ENCODE data around the gene RBM39.
A peak's percentile ranks its signal among the peaks of the same experiment; 100 is the strongest.
"Not testable (repeated sequence)": the region's sequence is repeated elsewhere in the genome, so short reads cannot be mapped to it uniquely, and the experiment has no call there.

The RBM39 gene

DNA sequence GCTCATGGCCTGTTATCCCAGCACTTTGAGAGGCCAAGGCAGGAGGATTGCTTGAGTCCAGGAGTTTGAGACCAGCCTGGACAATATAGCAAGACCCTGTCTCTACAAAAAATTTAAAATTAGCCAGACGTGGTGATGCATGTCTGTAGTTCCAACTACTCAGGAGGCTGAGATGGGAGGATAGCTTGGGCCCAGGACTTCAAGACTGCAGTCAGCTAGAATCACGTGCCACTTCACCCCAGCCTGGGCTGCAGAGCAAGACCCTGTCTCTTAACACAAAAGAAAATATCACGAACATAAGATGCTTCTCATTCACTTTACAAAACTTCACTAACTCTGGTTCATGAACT, 2.4 kb upstream of the RBM39 start:
- not testable (repeated sequence) for DNase-seq

- DNase-seq = peak; percentile 57
Measured at GRCh38 chr20:35743693-35744491, 1.8 kb upstream of the RBM39 start.

- DNase-seq = peak; percentile 53
Measured at GRCh38 chr20:35742741-35743523, 872 bp upstream of the RBM39 start.

- peak; percentile 62 for DNase-seq
Measured at GRCh38 chr20:35739294-35740163, 2.5 kb downstream of the RBM39 start.

- DNase-seq = no peak
Measured at GRCh38 chr20:35738410-35739179, 3.5 kb downstream of the RBM39 start.

DNA sequence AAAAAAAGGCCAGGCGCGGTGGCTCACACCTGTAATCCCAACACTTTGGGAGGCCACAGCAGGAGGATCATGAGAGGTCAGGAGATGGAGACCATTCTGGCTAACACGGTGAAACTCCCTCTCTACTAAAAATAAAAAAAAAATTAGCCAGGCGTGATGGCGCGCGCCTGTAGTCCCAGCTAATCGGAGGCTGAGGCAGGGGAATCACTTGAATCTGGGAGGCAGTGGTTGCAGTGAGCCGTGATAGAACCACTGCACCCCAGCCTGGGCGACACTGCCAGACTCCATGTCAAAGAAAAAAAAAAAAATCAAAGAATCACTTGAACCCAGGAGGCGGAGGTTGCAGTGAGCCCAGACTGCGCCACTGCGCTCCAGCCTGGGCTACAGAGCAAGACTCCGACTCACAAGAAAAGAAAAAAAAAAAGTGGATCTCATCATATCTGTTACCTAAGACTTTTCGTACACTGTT, 4.2 kb downstream of the RBM39 start:
- no peak for DNase-seq

GRCh38 chr20:35735826-35736470, 6.1 kb downstream of the RBM39 start:
- no peak for DNase-seq

DNA sequence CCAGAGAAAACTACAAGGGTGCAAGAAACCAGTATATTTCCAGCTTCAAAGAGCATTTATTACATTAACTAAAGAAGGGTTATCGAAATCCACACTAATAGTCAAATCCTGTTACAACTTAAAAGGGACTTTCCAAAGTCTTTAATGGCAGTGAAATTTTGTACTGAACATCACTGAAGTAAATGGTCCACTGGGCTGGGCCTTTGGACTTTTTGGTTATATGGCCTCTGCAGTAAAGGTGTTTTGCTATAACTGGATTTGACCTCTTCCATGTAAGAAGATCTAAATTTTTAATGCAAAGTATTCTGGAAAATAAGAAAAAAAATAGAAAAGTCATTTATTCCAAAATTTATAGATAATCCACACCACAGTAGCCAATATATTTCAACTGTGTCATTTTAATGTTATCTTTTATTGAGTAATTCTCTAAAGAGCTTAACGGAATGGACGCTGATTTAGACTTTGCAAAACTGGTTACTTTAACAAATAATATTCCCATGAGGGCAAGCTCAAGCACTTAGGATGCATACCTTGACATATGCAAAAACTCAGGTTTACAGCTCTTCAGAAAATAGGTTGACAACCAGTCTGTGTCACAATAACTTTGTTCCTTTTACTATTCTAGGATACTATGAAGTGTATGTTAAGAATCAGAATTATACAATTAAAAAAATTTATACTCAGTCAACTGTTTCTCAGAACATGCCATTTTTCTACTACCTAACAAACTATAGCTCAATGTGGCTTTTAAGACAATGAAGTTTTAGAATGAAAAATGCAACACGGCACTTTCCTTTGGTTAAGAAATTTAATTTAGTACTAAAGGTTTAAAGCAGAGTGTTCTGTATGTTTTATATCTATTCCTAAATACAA, 7.0 kb downstream of the RBM39 start:
- DNase-seq = no peak

DNA sequence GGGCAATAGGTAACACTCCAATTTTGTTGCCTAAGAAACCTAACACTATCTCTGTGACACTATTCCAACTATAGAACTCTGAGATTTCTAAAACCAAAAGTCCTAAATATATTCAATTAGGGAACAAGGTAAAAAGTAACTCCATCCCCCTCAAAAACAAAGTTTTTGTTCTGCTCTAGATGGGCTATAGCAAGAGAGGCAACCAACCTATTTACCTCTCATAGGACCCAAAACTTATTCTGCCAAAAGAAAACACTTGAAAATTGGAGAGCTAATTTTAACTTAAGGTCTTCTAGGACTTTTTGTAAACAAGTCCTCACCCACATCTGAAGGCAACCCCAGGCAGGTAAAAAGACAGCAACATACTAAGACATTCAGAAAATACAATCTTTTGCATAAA, 7.7 kb downstream of the RBM39 start:
- no peak for DNase-seq

- DNase-seq = no peak
Measured at GRCh38 chr20:35732644-35732982, 9.4 kb downstream of the RBM39 start.

- no peak for DNase-seq
Measured at GRCh38 chr20:35731862-35732643, 10.0 kb downstream of the RBM39 start.

DNA sequence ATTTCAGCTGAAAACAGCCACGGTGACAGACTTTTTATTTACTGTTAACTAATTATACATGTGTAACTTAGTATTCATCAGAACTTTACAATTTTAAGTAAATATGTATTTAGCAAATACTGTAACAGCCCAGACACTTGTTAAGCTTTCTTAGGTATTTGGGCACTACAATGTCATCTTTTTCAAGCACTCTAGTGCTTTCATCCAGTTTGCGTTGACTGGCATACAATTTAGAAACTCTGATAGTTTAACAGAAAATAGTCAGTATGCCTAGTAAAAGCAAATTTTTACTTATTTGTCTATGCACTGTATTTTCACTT, 10.6 kb downstream of the RBM39 start:
- no peak for DNase-seq

GRCh38 chr20:35730583-35731468, 11.2 kb downstream of the RBM39 start:
- no peak for DNase-seq

DNA sequence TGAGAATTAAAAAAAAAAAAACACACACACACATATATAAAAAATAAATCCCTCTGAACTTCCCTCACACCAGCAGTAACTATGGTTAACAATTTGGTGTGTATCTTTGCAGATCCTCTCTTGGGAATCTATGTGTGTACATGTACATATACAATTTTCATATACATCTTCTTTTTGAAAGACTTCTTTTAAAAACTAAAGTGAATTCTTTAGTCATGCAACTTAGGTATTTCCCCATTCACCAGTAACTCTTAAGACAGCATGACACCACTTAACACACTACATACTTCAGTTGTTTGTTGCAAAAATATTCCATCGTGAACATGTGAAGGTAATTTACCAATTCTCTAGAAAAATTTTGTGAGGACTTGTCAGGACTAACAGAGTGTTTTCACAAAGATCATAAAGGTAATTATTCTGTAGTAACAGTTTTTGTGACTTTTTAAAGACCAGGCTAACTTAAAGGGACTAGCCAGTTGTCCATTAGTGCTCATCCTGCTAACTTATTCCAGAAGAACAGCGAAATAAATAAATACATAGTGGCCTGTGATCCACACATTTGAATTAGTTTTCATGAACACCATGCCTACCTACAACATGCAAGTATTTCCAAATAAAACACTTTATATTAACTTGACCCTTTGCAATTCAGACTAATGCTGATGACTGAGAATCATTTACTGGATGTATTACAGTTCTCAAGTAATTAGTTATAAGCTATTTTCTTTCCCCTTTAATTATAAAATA, 12.1 kb downstream of the RBM39 start:
- no peak for DNase-seq

- no peak for DNase-seq
Measured at GRCh38 chr20:35729283-35729807, 12.7 kb downstream of the RBM39 start.

DNA sequence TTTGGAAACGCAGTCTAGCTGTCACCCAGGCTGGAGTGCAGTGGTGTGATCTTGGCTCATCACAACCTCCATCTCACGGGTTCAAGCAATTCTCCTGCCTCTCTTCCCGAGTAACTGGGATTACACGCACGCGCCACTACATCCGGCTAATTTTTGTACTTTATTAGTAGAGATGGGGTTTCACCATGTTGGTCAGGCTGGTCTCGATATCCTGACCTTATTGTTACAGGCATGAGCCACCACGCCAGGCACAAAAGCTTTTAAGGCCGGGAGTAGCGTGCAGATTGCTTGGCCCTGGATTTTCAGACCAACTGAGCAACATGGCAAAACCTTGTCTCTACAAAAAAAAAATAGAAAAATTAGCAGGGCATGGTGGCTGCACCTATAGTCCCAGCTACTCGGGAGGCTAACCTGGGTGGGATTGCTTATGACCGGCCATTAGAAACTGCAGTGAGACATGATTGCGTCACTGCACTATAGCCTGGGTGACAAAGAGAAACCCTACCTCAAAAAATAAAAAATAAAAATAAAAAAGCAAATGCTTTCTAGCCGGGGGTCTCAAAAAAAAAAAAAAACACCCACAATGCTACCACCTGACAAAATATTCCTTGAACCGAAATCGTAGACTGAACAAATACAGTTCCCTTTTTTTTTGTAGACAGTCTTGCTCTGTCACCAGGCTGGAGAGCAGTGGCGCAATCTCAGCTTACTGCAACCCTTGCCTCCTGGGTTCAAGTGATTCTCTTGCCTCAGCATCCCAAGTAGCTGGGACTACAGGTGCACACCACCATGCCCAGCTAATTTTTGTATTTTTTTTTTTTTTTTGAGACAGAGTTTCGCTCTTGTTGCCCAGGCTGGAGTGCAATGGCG, 15.0 kb downstream of the RBM39 start:
- DNase-seq = no peak

Measured in activated CD4-positive, alpha-beta T cell treated with anti-CD3 and anti-CD28 coated beads, Interleukin-2, amount 50 U/mL, for 16 hours (primary cell).